Right lobe of liver (tissue), 4 donors: ENCODE results near the gene CNFN.

Experiments used
- CTCF ChIP-seq, 4 donors: fragments of 200-600 bp in 3 of 4; fragments of 450-650 bp in 1 of 4; IDR thresholded peaks; one replicate each; pipeline versions ENCODE4 v1.5.1 to v1.8.0; 2016 to 2022; ENCODE audit warnings: antibody characterized with exemption in 4 of 4, mild to moderate bottlenecking in 2 of 4
- POLR2A ChIP-seq: fragments of 450-650 bp; IDR thresholded peaks from one replicate; pipeline ENCODE4 v1.6.1; 2017; ENCODE audit warnings: antibody characterized with exemption, mild to moderate bottlenecking
- donor health status: DM: no; HTN: no; CAD: no.
- donor health status: DM: no; HTN: no; CAD: no.
- donor health status: DM: no; HTN: yes; CAD: no.

- TF ChIP-seq CTCF (IDR thresholded peaks at IDR 0.05) (no peak), POLR2A (no peak)
These were observed 10.3 kb upstream of the CNFN start for GRCh38 chr19:42400404-42400803.
